HG03175 (cell line): ENCODE data around the gene ZNF487.

Source experiments
- ATAC-seq: cut with Tn5 transposase; IDR thresholded peaks from one replicate; pipeline ENCODE4 v1.9.1; 2021; ENCODE audit warnings: mild to moderate bottlenecking, moderate library complexity; ENCODE audit not compliant: unreplicated experiment

Gene ZNF487

GRCh38 chr10:43482319-43483078 is 45.6 kb downstream of the ZNF487 start:
- no peak for ATAC-seq

- ATAC-seq, result no peak
Measured at GRCh38 chr10:43491855-43492254, 54.9 kb downstream of the ZNF487 start.

- no peak for ATAC-seq
Measured at GRCh38 chr10:43502931-43503330, 66.0 kb downstream of the ZNF487 start.

- ATAC-seq, result no peak
Measured at GRCh38 chr10:43524434-43525247, 87.7 kb downstream of the ZNF487 start.
